AG09309 (cell line): Measurements from ENCODE around the gene STMN3.

Experiments used
- DNase-seq: peaks from one replicate; pipeline ENCODE4 v3.0.0-alpha.2; 2010; ENCODE audit warnings: low read depth
- H3K4me3 ChIP-seq: 2 replicates; pipeline ENCODE4 v1.5.1; 2011; ENCODE audit warnings: mild to moderate bottlenecking, low read depth, low read length, moderate library complexity; ENCODE audit not compliant: control insufficient read depth
- TF ChIP-seq, protein P1 (sequence below): IDR thresholded peaks from 2 replicates; pipeline ENCODE4 v1.5.1; 2011; ENCODE audit warnings: mild to moderate bottlenecking, low read depth, low read length, inconsistent platforms; ENCODE audit not compliant: insufficient read depth, control insufficient read depth; ENCODE audit errors: missing control alignments

Gene STMN3

DNA sequence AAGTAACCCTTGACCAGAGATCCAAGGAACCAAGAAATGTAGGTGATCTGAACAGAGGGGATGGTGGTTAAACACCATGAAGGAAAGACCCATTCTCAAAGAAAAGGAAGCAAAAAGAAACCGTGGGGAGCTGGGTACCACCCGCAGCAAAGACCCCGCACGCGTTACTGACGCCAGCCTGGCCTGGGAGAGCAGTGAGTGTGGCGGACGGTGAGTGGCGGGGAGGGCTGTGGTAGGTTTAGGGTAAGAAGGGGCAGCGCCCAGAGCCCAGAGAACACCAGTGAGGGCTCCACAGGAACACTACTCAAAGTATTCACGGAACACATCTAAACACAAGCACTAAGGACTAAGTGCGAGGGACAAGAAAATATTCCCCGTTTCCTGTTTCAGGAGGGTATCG lies 30.5 kb downstream of the STMN3 start:
- no peak for DNase-seq
- TF ChIP-seq, protein P1, sequence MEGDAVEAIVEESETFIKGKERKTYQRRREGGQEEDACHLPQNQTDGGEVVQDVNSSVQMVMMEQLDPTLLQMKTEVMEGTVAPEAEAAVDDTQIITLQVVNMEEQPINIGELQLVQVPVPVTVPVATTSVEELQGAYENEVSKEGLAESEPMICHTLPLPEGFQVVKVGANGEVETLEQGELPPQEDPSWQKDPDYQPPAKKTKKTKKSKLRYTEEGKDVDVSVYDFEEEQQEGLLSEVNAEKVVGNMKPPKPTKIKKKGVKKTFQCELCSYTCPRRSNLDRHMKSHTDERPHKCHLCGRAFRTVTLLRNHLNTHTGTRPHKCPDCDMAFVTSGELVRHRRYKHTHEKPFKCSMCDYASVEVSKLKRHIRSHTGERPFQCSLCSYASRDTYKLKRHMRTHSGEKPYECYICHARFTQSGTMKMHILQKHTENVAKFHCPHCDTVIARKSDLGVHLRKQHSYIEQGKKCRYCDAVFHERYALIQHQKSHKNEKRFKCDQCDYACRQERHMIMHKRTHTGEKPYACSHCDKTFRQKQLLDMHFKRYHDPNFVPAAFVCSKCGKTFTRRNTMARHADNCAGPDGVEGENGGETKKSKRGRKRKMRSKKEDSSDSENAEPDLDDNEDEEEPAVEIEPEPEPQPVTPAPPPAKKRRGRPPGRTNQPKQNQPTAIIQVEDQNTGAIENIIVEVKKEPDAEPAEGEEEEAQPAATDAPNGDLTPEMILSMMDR: no peak
- H3K4me3 ChIP-seq: no peak overlapping the region

DNA sequence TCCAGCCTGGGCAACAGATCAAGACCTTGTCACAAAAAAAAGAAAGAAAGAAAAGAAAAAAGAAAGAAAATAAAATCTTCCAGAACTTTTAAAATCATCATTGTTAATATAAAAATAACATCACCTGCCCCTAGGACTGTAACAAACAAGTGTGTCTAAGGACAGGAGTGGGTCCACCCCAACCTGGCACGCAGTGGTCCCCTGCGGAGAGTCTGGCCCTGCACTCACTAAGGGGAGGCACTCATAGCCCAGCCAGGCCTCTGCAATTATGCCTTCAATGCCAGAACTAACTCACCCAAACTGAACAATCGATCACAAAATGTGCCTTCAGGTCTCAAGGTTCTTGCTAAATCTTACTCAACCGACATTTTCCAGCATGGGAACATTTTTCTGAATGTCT lies 31.1 kb downstream of the STMN3 start:
- TF ChIP-seq, protein P1: no peak
- DNase-seq: no peak

DNA sequence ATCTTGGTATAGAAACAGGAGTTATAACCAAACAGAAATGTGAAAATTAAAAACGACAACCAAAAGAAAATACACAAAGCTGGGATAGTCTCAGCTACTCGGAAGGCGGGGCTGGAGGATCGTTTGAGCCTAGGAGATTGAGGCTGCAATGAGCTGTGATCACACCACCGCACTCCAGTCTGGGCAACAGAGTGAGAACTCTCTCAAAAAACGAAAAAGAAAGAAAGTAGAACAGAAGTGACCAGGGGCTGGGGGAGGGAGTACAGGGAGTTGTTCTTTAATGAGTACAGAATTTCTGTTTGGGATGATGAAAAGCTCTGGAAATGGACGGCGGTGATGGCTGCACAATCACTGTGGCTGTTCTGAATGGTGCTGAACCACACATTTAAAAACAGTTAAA lies 32.2 kb downstream of the STMN3 start:
- TF ChIP-seq, protein P1: no peak
- H3K4me3 ChIP-seq: no peak overlapping the region
- DNase-seq: no peak

More for the DNA sequence above, 31.1 kb downstream of the STMN3 start:
- no peak overlapping the region for H3K4me3 ChIP-seq

DNA sequence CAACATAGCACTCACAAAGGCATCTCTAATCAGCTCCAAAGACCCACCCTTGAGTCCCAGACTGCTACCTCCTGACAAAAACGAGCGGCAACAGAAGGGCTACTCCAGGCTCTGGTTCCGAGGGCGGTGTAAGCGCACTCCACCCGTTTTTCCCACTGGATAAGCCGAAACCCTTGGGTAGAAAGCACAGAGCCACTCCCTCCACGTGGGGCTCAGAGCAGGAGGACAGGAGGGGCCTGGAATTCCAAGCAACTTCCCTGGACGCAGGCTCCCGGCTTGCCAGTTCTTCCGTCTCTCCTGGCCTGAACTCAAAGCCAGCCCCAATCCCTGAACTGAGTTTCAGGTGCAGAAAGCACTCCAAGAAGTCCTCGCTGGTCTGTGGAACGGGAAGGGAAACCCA lies 33.7 kb downstream of the STMN3 start:
- TF ChIP-seq, protein P1: no peak

DNA sequence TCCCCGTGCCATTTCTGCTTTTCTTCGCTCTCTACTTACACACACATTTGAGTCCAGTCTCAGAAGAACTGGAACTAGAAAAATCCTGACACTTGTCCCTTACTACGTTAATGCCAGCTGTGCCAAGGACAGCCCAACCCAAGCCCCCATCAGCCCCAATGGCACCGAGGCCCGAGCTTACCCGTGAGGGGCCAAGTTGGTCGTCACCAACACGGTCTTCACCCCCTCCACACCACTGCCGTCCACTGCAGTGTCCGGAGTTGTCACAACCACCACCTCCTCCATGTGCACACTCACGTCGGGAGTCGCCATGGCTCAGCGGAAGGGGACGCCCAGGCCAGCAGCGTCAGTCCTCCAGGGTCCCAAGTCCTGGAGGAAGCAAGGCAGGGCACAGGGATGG lies 34.1 kb downstream of the STMN3 start:
- DNase-seq: no peak
- H3K4me3 ChIP-seq: no peak overlapping the region
- TF ChIP-seq, protein P1: no peak

More for the DNA sequence above, 33.7 kb downstream of the STMN3 start:
- H3K4me3 ChIP-seq: no peak overlapping the region
- DNase-seq: no peak

DNA sequence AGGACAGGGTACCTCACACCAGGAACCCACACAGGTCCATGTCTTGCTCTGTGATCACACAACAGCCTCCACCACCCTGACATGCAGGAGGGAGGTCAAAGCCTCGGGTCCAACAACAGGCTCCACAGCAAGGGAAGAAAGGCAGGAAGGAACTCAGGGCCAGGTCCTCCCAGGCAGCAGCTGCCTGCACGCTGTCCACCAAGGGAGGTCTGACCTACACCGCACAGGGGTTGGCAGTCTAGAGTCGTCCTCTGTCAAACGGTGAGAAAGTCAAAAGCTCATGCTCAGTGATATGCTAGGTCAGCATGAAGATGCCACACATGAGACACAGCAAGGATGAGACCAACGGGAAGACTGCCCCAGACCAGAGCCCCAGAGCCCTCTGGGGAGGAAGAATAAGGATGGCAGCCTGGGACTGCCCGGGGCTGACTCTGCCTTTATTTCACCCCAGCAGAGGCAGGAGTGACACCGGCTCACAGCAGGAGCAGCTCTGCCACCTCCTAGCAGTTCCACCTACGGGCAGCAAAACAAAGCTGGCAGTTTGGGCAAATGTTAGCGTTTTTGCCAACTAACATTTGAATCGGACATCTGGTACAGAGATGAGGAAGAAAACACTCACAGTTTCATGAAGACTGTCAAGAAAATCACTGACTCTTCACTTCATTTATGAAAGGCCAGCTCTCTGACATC lies 34.8 kb downstream of the STMN3 start:
- DNase-seq: no peak

More for the DNA sequence above, 34.8 kb downstream of the STMN3 start:
- H3K4me3 ChIP-seq: no peak overlapping the region
- TF ChIP-seq, protein P1: no peak
